GM18870 (cell line): Measurements from ENCODE around the gene HRAS.

ENCODE experiments used
- ATAC-seq: cut with Tn5 transposase; IDR thresholded peaks from one replicate; pipeline ENCODE4 v1.9.1; 2021; ENCODE audit warnings: moderate library complexity; ENCODE audit not compliant: unreplicated experiment

Gene HRAS

GRCh38 chr11:514606-515005 is 20.8 kb downstream of the HRAS start:
- no peak for ATAC-seq

GRCh38 chr11:512761-513595 is 22.4 kb downstream of the HRAS start:
- no peak for ATAC-seq

GRCh38 chr11:508956-509355 is 26.4 kb downstream of the HRAS start:
- no peak for ATAC-seq

GRCh38 chr11:507727-508515 is 27.5 kb downstream of the HRAS start:
- no peak for ATAC-seq

GRCh38 chr11:506995-507726 is 28.2 kb downstream of the HRAS start, which contains the start of gene RNH1:
RNH1 (minus strand) TSS chr11:507242; CDS start chr11:502162, 5,080 bp downstream.
- ATAC-seq = peak; percentile 30

GRCh38 chr11:506238-506994 is 29.0 kb downstream of the HRAS start:
- peak; percentile 50 for ATAC-seq

GRCh38 chr11:504994-505344 is 30.4 kb downstream of the HRAS start:
- ATAC-seq = no peak

- ATAC-seq = no peak
Observed at GRCh38 chr11:504053-504993, 31.1 kb downstream of the HRAS start.

GRCh38 chr11:503179-503981 is 32.0 kb downstream of the HRAS start:
- no peak for ATAC-seq

- ATAC-seq = no peak
Observed at GRCh38 chr11:502288-503178, 32.8 kb downstream of the HRAS start.

- no peak for ATAC-seq
Observed at GRCh38 chr11:501683-502287, 33.6 kb downstream of the HRAS start.

- no peak for ATAC-seq
Observed at GRCh38 chr11:501001-501682, 34.2 kb downstream of the HRAS start.

- no peak for ATAC-seq
Observed at GRCh38 chr11:499201-500076, 35.9 kb downstream of the HRAS start.

GRCh38 chr11:498297-499181 is 36.8 kb downstream of the HRAS start:
- ATAC-seq = no peak
